Gastroesophageal sphincter (tissue), 4 donors: ENCODE data around the gene CNFN. TPM values are rescaled to one million over a fixed set of nuclear protein-coding genes. Genes with fewer than 3 reads are reported as not detected.

Source experiments
- ATAC-seq: fragments of 150-250 bp; one replicate; pipeline ENCODE4 v1.9.1; 2016; ENCODE audit warnings: mild to moderate bottlenecking, moderate library complexity
- H3K27ac ChIP-seq, 4 donors: fragments of 200-600 bp; sonication (generic) in 3 of 4; 1 replicate in 3 of 4; 2 replicates in 1 of 4; pipeline ENCODE4 v1.5.1; 2016 to 2019
- H3K27me3 ChIP-seq: fragments of 200-600 bp; sonication (generic); one replicate; pipeline ENCODE4 v1.5.1; 2019
- H3K36me3 ChIP-seq, 2 donors: fragments of 200-600 bp; sonication (generic); one replicate each; pipeline ENCODE4 v1.5.1; 2019; ENCODE audit warnings: control low read depth in 1 of 2
- H3K4me1 ChIP-seq, 3 donors: fragments of 200-600 bp; sonication (generic); 1 replicate in 2 of 3; 2 replicates in 1 of 3; pipeline ENCODE4 v1.5.1; 2016 to 2019; ENCODE audit warnings: control low read depth in 2 of 3
- H3K4me3 ChIP-seq, 2 donors: fragments of 200-600 bp; sonication (generic); one replicate each; pipeline ENCODE4 v1.5.1; 2019; ENCODE audit warnings: mild to moderate bottlenecking in 1 of 2, moderate library complexity in 1 of 2
- H3K9me3 ChIP-seq, 3 donors: fragments of 200-600 bp; sonication (generic); one replicate each; pipeline ENCODE4 v1.5.1; 2017 to 2019; ENCODE audit warnings: control low read depth in 2 of 3
- EP300 ChIP-seq: sonication (generic); formaldehyde crosslinking; IDR thresholded peaks from one replicate; pipeline ENCODE4 v1.6.1; 2017; ENCODE audit warnings: antibody characterized with exemption, mild to moderate bottlenecking
- POLR2A ChIP-seq, 2 donors: fragments of 450-650 bp; IDR thresholded peaks; one replicate each; pipeline ENCODE4 v1.6.1; 2017; ENCODE audit warnings: antibody characterized with exemption in 2 of 2, mild to moderate bottlenecking in 2 of 2, moderate library complexity in 1 of 2
- POLR2AphosphoS5 ChIP-seq: sonication (generic); formaldehyde crosslinking; IDR thresholded peaks from one replicate; pipeline ENCODE4 v1.6.1; 2017; ENCODE audit warnings: antibody characterized with exemption
- WGBS, 2 donors: methylation state at CpG; one replicate each; pipeline ENCODE4 v1.1.5; 2018; ENCODE audit warnings: low coverage in 1 of 2; 5-methylcytosine and 5-hydroxymethylcytosine counted together
- total RNA-seq, 4 donors: library from RNA; depleted of rRNA; stranded (reverse); fragments of >200 nt; gene quantifications; one replicate each; pipeline ENCODE4 v1.1.0, GENCODE V29; 2016
- TF ChIP-seq, protein P1 (sequence below), 4 experiments: fragments of 200-600 bp in 2 of 4; fragments of 450-650 bp in 2 of 4; sonication (generic) in 1 of 4; IDR thresholded peaks; one replicate each; pipeline ENCODE4 v1.5.1; 2017 to 2019; ENCODE audit warnings: antibody characterized with exemption in 4 of 4, mild to moderate bottlenecking in 2 of 4, moderate library complexity in 2 of 4

The CNFN gene
- total RNA-seq, 4 donors from 2014 or later, result 1.7 to 17.5 TPM; not detected in 2

DNA sequence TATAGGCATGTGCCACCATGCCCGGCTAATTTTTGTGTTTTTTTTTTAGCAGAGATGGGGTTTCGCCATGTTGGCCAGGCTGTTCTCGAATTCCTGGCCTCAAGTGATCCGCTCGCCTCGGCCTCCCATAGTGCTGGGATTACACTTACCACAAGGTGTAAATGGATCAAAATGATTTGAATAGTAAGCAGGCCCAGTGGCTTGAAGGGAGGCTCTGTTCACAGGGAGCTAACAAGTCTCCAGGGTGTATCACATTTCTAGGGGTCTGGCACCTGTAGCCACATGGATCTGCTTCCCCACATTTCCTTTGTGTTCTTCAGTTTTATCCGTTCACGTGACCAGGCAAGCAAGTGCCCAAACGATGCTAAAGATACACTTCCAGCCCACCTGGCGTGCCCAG is 13.5 kb upstream of the CNFN start:
- WGBS, 2 donors, result 85% methylated on average over 4 of the region's 10 CpGs; no CpG with 5 or more reads in 1 of the 2 donors
- H3K36me3 ChIP-seq, result peaks cover 0 to 21% of the 10 kb centered on the region in 2 donors
- no peaks in the 10 kb centered on the region for H3K27me3 ChIP-seq
- TF ChIP-seq, protein P1, sequence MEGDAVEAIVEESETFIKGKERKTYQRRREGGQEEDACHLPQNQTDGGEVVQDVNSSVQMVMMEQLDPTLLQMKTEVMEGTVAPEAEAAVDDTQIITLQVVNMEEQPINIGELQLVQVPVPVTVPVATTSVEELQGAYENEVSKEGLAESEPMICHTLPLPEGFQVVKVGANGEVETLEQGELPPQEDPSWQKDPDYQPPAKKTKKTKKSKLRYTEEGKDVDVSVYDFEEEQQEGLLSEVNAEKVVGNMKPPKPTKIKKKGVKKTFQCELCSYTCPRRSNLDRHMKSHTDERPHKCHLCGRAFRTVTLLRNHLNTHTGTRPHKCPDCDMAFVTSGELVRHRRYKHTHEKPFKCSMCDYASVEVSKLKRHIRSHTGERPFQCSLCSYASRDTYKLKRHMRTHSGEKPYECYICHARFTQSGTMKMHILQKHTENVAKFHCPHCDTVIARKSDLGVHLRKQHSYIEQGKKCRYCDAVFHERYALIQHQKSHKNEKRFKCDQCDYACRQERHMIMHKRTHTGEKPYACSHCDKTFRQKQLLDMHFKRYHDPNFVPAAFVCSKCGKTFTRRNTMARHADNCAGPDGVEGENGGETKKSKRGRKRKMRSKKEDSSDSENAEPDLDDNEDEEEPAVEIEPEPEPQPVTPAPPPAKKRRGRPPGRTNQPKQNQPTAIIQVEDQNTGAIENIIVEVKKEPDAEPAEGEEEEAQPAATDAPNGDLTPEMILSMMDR (IDR thresholded peaks at IDR 0.05), result no peak
- TF ChIP-seq POLR2A (IDR thresholded peaks at IDR 0.05), result no peak
- H3K4me3 ChIP-seq, result no peak overlapping the region
- peaks cover 0 to 16% (median 8%) of the 10 kb centered on the region in 3 donors for H3K4me1 ChIP-seq
- H3K27ac ChIP-seq, result no peak overlapping the region
- no peak for ATAC-seq
- no peaks in the 10 kb centered on the region for H3K9me3 ChIP-seq

DNA sequence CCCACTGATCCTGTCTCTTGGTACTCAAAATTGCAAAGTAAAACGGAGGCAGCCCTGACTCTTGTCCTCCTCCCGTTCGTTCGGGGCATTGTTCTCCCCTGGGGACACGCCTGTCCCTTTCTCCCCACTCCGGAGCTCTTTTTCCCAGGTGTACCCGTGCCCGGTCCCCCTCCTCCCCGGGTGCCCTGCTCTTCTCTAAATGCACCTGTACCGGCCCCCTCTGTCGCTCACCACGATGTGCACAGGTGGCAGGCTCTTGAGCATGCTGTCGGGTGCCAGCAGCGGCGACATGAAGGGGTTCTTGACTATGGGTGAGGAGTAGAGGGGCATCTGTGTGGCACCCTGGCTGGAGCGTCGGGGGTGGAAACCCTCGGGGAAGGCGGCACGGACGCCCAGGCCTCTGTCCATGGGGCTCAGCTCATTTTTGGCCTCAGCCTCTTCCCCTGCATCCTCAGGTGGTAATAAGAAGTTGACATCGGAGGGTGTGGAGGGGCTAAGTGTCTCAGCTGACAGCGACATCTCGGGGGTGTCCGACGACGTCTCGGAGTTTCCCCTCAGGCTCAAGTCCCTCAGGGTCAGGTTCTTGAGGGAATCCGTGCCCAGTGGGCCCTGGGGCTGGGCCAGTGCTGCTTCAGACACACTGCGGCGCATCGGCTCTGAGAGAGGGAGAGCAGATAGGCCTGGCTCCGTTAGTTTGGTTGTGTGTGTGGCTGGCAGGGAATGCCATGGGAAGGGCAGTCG is 12.4 kb upstream of the CNFN start:
- peak overlapping the region in 3 of 4 donors; percentile 59 to 79 (median 71) for H3K27ac ChIP-seq
- 38 to 63% methylated on average over 4 to 13 of the region's 34 CpGs for WGBS, 2 donors
- ATAC-seq, result no peak
- peak overlapping the region in 1 of 2 donors; percentile 69 for H3K4me3 ChIP-seq
- H3K9me3 ChIP-seq, result no peaks in the 10 kb centered on the region
- H3K36me3 ChIP-seq, result peaks cover 0 to 12% of the 10 kb centered on the region in 2 donors
- peaks cover 0 to 24% (median 13%) of the 10 kb centered on the region in 3 donors for H3K4me1 ChIP-seq
- no peaks in the 10 kb centered on the region for H3K27me3 ChIP-seq
- no peak for TF ChIP-seq POLR2A (IDR thresholded peaks at IDR 0.05)
- TF ChIP-seq POLR2AphosphoS5, result no peak
- no peak for TF ChIP-seq EP300
- TF ChIP-seq, protein P1 (IDR thresholded peaks at IDR 0.05), result no peak

DNA sequence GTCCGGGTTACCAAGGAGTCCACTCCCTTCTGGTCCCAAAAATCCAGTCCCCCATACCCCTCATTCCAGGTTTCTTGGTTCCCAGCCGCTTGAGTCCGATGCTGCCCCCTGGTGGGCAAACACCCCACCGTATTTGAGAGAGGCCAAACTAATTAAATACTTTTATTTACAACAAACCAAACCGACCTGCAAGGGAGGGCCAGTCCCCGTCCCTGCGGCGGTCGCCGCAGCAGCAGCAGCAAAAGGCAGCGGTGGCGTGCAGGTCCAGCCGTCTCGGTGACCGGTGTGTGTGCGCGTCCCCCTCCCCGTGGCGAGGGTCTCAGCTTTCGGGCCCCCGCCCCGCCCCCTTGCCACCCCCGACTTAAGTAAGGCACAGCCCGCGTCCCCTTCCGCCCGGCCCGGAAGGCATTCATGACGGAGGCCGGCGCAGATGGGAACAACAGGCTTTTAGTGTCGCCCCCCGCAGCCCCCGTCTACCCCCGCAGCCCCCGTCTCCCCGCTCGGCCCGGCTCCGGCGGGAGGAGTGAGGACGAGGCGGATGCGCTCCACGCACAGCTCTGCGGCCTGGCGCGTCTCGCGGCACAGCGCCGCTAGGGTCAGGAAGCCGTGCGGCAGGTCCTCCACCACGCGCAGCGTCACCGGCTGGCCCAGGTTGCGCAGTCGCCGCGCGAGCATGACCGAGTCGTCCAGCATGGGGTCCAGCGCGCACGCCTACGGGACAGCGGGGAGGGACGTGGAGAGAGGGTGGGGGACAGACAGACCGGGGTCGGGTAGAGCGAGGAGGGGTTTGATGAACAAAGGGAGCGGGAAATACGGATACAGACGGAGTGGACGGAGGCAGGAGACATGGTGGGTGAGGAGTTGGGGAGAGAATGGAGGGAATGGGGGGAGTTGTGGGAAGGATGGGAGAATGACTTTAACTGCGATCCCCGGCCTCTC is 11.5 kb upstream of the CNFN start:
- TF ChIP-seq POLR2AphosphoS5 (peak; percentile 29), EP300 (no peak), POLR2A (IDR thresholded peaks at IDR 0.05) (no peak)
- TF ChIP-seq, protein P1 (IDR thresholded peaks at IDR 0.05), result peak in 3 of 4 experiments; percentile 63 to 81 (median 78)
- peak overlapping the region in 3 of 4 donors; percentile 59 to 79 (median 71) for H3K27ac ChIP-seq
- peak overlapping the region; percentile 38 to 69 for H3K4me3 ChIP-seq
- H3K9me3 ChIP-seq, result no peaks in the 10 kb centered on the region
- H3K36me3 ChIP-seq, result peaks cover 0 to 4% of the 10 kb centered on the region in 2 donors
- peak; percentile 70 for ATAC-seq
- 0 to 3% methylated on average over 5 to 25 of the region's 80 CpGs for WGBS, 2 donors
- no peaks in the 10 kb centered on the region for H3K27me3 ChIP-seq
- H3K4me1 ChIP-seq, result peaks cover 0 to 29% (median 15%) of the 10 kb centered on the region in 3 donors

DNA sequence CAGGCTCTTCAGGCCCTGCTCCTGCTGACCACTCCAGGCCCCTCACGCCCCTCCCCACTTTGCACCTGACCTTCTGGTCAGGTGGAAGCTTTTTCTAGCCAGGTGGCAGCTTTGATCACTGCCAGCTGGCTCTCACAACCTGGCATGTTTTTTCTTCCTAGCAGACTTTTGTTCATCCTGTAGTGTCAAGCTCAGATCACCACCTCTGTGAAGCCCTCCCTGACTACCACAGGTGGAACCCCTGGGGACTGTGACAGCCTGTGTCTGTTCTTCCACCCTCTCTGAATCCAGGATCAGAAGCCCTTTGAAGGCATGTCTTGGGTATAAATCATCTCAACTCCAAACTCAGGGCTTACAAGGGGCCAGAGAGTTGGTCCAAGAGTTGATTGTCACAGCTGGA is 10.3 kb upstream of the CNFN start:
- H3K27me3 ChIP-seq, result no peaks in the 10 kb centered on the region
- H3K9me3 ChIP-seq, result no peaks in the 10 kb centered on the region
- H3K4me3 ChIP-seq, result no peak overlapping the region
- peaks cover 0 to 36% (median 19%) of the 10 kb centered on the region in 3 donors for H3K4me1 ChIP-seq
- H3K36me3 ChIP-seq, result no peaks in the 10 kb centered on the region
- TF ChIP-seq EP300 (no peak), POLR2AphosphoS5 (no peak), POLR2A (IDR thresholded peaks at IDR 0.05) (no peak)
- TF ChIP-seq, protein P1 (IDR thresholded peaks at IDR 0.05), result no peak
- 92 to 100% methylated on average over 1 of the region's 1 CpG for whole genome bisulfite sequencing, 2 donors
- H3K27ac ChIP-seq, result no peak overlapping the region
- ATAC-seq, result no peak
